ENCODE measurements around the gene DST. TPM values are rescaled to one million over a fixed set of nuclear protein-coding genes. Genes with fewer than 3 reads are reported as not detected.

DST gene
- total RNA-seq, 2 experiments from 2014 or later = 5.7 to 5.9 TPM

- DNase-seq (no peak), ATAC-seq (ENCODE audit: poor library complexity) (no peak)
- no peak for TF ChIP-seq CTCF (IDR thresholded peaks at IDR 0.05)
- Histone ChIP-seq H3K27ac (ENCODE audit: low read depth in 1 of 2, low read length in 2 of 2) (no peak overlapping the region), H3K9me3 (ENCODE audit: control insufficient read depth in 1 of 2, insufficient read depth in 1 of 2, low read length in 2 of 2) (no peaks in the 10 kb centered on the region), H3K4me3 (ENCODE audit: low read length) (no peak overlapping the region), H3K36me3 (ENCODE audit: insufficient read depth, low read length) (no peaks in the 10 kb centered on the region), H3K27me3 (ENCODE audit: control insufficient read depth in 1 of 2, insufficient read depth in 2 of 2, low read length in 2 of 2) (no peaks in the 10 kb centered on the region), H3K4me1 (ENCODE audit: insufficient read depth, low read length) (no peaks in the 10 kb centered on the region)
- H3K4me1 Mint-ChIP-seq (ENCODE audit: low read depth) = no peaks in the 10 kb centered on the region
- peaks cover 10% of the 10 kb centered on the region for H3K27me3 Mint-ChIP-seq
- intact Hi-C loops (cut with DNase I, micrococcal nuclease) = no loop called here
- ChIA-PET POLR2A (no interaction called here), CTCF (interaction anchor here (1.3 kb wide), 1 partner anchor 9 kb away, joined by 3 read pairs; no protein-coding TSS in a partner anchor)
- H3K9me3 Mint-ChIP-seq = no peaks in the 10 kb centered on the region
- H3K36me3 Mint-ChIP-seq (ENCODE audit: low read depth) = no peaks in the 10 kb centered on the region
- no peak overlapping the region for H3K4me3 Mint-ChIP-seq
- no peak overlapping the region for H3K27ac Mint-ChIP-seq
Observed at GRCh38 chr6:56604186-56604585, 38.5 kb downstream of the DST start.

GRCh38 chr6:56601390-56601789 lies 41.3 kb downstream of the DST start:
- Histone ChIP-seq H3K4me3 (ENCODE audit: low read length) (no peak overlapping the region), H3K9me3 (ENCODE audit: control insufficient read depth in 1 of 2, insufficient read depth in 1 of 2, low read length in 2 of 2) (no peaks in the 10 kb centered on the region), H3K4me1 (ENCODE audit: insufficient read depth, low read length) (no peaks in the 10 kb centered on the region), H3K27me3 (ENCODE audit: control insufficient read depth in 1 of 2, insufficient read depth in 2 of 2, low read length in 2 of 2) (no peaks in the 10 kb centered on the region), H3K36me3 (ENCODE audit: insufficient read depth, low read length) (no peaks in the 10 kb centered on the region), H3K27ac (ENCODE audit: low read depth in 1 of 2, low read length in 2 of 2) (no peak overlapping the region)
- Mint-ChIP-seq H3K27ac (no peak overlapping the region), H3K27me3 (peaks cover 5% of the 10 kb centered on the region), H3K4me3 (no peak overlapping the region), H3K36me3 (ENCODE audit: low read depth) (no peaks in the 10 kb centered on the region), H3K9me3 (no peaks in the 10 kb centered on the region), H3K4me1 (ENCODE audit: low read depth) (no peaks in the 10 kb centered on the region)
- ChIA-PET POLR2A (no interaction called here), CTCF (no interaction called here)
- DNase-seq = no peak
- ATAC-seq (ENCODE audit: poor library complexity) = no peak
- TF ChIP-seq CTCF (IDR thresholded peaks at IDR 0.05) = no peak
- intact Hi-C loops (cut with DNase I, micrococcal nuclease) = no loop called here

- Mint-ChIP-seq H3K9me3 (no peaks in the 10 kb centered on the region), H3K27me3 (no peaks in the 10 kb centered on the region), H3K36me3 (ENCODE audit: low read depth) (no peaks in the 10 kb centered on the region), H3K4me3 (no peak overlapping the region), H3K27ac (no peak overlapping the region), H3K4me1 (ENCODE audit: low read depth) (peaks cover 23% of the 10 kb centered on the region)
- Histone ChIP-seq H3K9me3 (ENCODE audit: control insufficient read depth in 1 of 2, insufficient read depth in 1 of 2, low read length in 2 of 2) (no peaks in the 10 kb centered on the region), H3K36me3 (ENCODE audit: insufficient read depth, low read length) (no peaks in the 10 kb centered on the region), H3K27me3 (ENCODE audit: control insufficient read depth in 1 of 2, insufficient read depth in 2 of 2, low read length in 2 of 2) (no peaks in the 10 kb centered on the region), H3K4me3 (ENCODE audit: low read length) (no peak overlapping the region), H3K4me1 (ENCODE audit: insufficient read depth, low read length) (peaks cover 12% of the 10 kb centered on the region), H3K27ac (ENCODE audit: low read depth in 1 of 2, low read length in 2 of 2) (no peak overlapping the region)
- POLR2A ChIA-PET = no interaction called here
- ATAC-seq (ENCODE audit: poor library complexity) = peak; percentile 76
- DNase-seq = peak in 9 of 14 experiments; percentile 3 to 67 (median 35)
- TF ChIP-seq CTCF (IDR thresholded peaks at IDR 0.05) = peak; percentile 72
- intact Hi-C loops (cut with DNase I, micrococcal nuclease) = loop anchor here in 1 of 2 experiments (2.0 kb wide), 1 partner anchor 237 kb away; no protein-coding TSS in a partner anchor
- CTCF ChIA-PET = interaction anchor here (0.7 to 1.8 kb wide), 6 partner anchors 9 to 237 kb away, joined by 3 to 5 read pairs (median 3); no protein-coding TSS in a partner anchor
Observed at GRCh38 chr6:56595490-56596122, 47.1 kb downstream of the DST start.

Measured in CD4-positive, alpha-beta T cell (primary cell).